HepG2 (cell line): Measurements from ENCODE around the gene CARHSP1. TPM values are rescaled to one million over a fixed set of nuclear protein-coding genes. Genes with fewer than 3 reads are reported as not detected.
A peak's percentile ranks its signal among the peaks of the same experiment; 100 is the strongest.
"Not testable (repeated sequence)": the region's sequence is repeated elsewhere in the genome, so short reads cannot be mapped to it uniquely, and the experiment has no call there.

Experiments
- ATAC-seq: fragments of 200-7000 bp; cut with Tn5 transposase; 3 replicates; pipeline ENCODE4 v1.9.1; 2020; ENCODE audit warnings: mild to moderate bottlenecking, moderate library complexity
- BruUV-seq: library from RNA; stranded (reverse); fragments of 400-500 nt; replicated peaks from 2 replicates; lab custom pipeline; 2021; lab: Mats Ljungman, UMichigan
- CTCF ChIA-PET: fragments of 300-600 bp; formaldehyde crosslinking; extraction: SDS; loops from one replicate; lab custom pipeline; 2021; ENCODE audit warnings: low total read pairs, inconsistent platforms, low intra/inter-chr PET ratio; lab: Yijun Ruan, JAX
- POLR2A ChIA-PET: fragments of 350-600 bp; sonication (Branson Sonifier 250); formaldehyde crosslinking; loops from one replicate; lab custom pipeline; 2020; ENCODE audit warnings: antibody characterized with exemption, inconsistent platforms; lab: Yijun Ruan, JAX
- DNase-seq: peaks from one replicate; pipeline ENCODE4 v3.0.0-alpha.2; 2015; ENCODE audit warnings: low spot score
- FAIRE-seq: peaks from 3 replicates; lab custom pipeline; 2011; peaks lifted over from hg19 to GRCh38; lab: Jason Lieb, UNC
- H2AFZ ChIP-seq: one replicate; pipeline ENCODE4 v1.6.1; 2011; ENCODE audit warnings: low read length, inconsistent platforms
- H3K27ac ChIP-seq: fragments of 300-600 bp; 3 replicates; pipeline ENCODE4 v1.8.0; 2011; ENCODE audit warnings: mixed run types, mild to moderate bottlenecking, mixed read lengths, low read length, inconsistent platforms; ENCODE audit not compliant: insufficient read depth; ENCODE audit errors: extremely low read length
- H3K27me3 ChIP-seq, 2 experiments: fragments of 200-600 bp in 1 of 2; 2 replicates in 1 of 2; 3 replicates in 1 of 2; pipeline versions ENCODE4 v1.6.0 to v1.8.0; 2011; ENCODE audit warnings: low read length in 2 of 2, mild to moderate bottlenecking in 2 of 2, moderate library complexity in 2 of 2, inconsistent platforms in 1 of 2; ENCODE audit not compliant: insufficient read depth in 2 of 2, control insufficient read depth in 1 of 2
- H3K36me3 ChIP-seq, 2 experiments: fragments of 200-600 bp in 1 of 2; replicated peaks in 1 of 2; 2 replicates in 1 of 2; 3 replicates in 1 of 2; pipeline versions ENCODE4 v1.5.1 to v1.8.0; 2011; ENCODE audit warnings: low read length in 2 of 2, inconsistent platforms in 1 of 2; ENCODE audit not compliant: insufficient read depth in 2 of 2, control insufficient read depth in 1 of 2
- H3K4me1 ChIP-seq: 2 replicates; pipeline ENCODE4 v1.5.1; 2012; ENCODE audit warnings: low read length, inconsistent platforms; ENCODE audit not compliant: insufficient read depth
- H3K4me2 ChIP-seq: 2 replicates; pipeline ENCODE4 v1.6.0; 2011; ENCODE audit warnings: low read depth, low read length, inconsistent platforms
- H3K4me3 ChIP-seq, 3 experiments: fragments of 200-600 bp in 1 of 3; sonication (generic), shearing (Covaris generic) in 1 of 3; replicated peaks in 1 of 3; 2 replicates each; pipeline ENCODE4 v1.5.1; 2011 to 2016; ENCODE audit warnings: low read length in 3 of 3, inconsistent platforms in 2 of 3, low read depth in 2 of 3, mild to moderate bottlenecking in 2 of 3, control low read depth in 1 of 3, mixed read lengths in 1 of 3; ENCODE audit not compliant: insufficient read depth in 1 of 3
- H3K79me2 ChIP-seq: one replicate; pipeline ENCODE4 v1.6.1; 2011; ENCODE audit warnings: low read length, inconsistent platforms; ENCODE audit not compliant: insufficient read depth
- H3K9ac ChIP-seq: 2 replicates; pipeline ENCODE4 v1.6.0; 2011; ENCODE audit warnings: mild to moderate bottlenecking, low read depth, low read length, inconsistent platforms; ENCODE audit not compliant: insufficient read depth
- H3K9me3 ChIP-seq: 2 replicates; pipeline ENCODE4 v1.5.1; 2012; ENCODE audit warnings: mild to moderate bottlenecking, low read length
- H4K20me1 ChIP-seq: 2 replicates; pipeline ENCODE4 v1.6.0; 2011; ENCODE audit warnings: inconsistent platforms, mild to moderate bottlenecking, low read length, moderate library complexity; ENCODE audit not compliant: insufficient read depth
- HMGXB4 ChIP-seq, 2 experiments: sonication (generic) in 1 of 2; formaldehyde crosslinking in 1 of 2; IDR thresholded peaks; 2 replicates each; pipeline versions ENCODE4 v1.4.0 to v1.6.1; 2018 to 2020; ENCODE audit warnings: missing genetic modification reagents in 2 of 2, borderline replicate concordance in 1 of 2, low read depth in 1 of 2, mild to moderate bottlenecking in 1 of 2, missing biosample characterization in 1 of 2
- HOXA5 ChIP-seq: sonication (generic); formaldehyde crosslinking; IDR thresholded peaks from 2 replicates; pipeline ENCODE4 v1.4.0; 2020; ENCODE audit warnings: missing genetic modification reagents
- MED8 ChIP-seq: sonication (generic); formaldehyde crosslinking; IDR thresholded peaks from 2 replicates; pipeline ENCODE4 v1.8.1; 2023; ENCODE audit warnings: mild to moderate bottlenecking, missing genetic modification reagents; ENCODE audit not compliant: insufficient replicate concordance
- MXD3 ChIP-seq: IDR thresholded peaks from 2 replicates; pipeline ENCODE4 v1.6.1; 2016; ENCODE audit warnings: mild to moderate bottlenecking, missing biosample characterization, missing genetic modification reagents
- NFYC ChIP-seq: IDR thresholded peaks from 2 replicates; pipeline ENCODE4 v1.6.1; 2016; ENCODE audit warnings: missing genetic modification reagents, missing compliant biosample characterization
- PCBP1 ChIP-seq: fragments of 200-400 bp; formaldehyde crosslinking; IDR thresholded peaks from 2 replicates; pipeline ENCODE4 v1.6.1; 2017; ENCODE audit warnings: mild to moderate bottlenecking, low read depth, low read length, borderline replicate concordance
- THAP11 ChIP-seq: IDR thresholded peaks from 2 replicates; pipeline ENCODE4 v1.6.1; 2016; ENCODE audit warnings: missing biosample characterization, missing genetic modification reagents
- YEATS2 ChIP-seq: sonication (generic); formaldehyde crosslinking; IDR thresholded peaks from 2 replicates; pipeline ENCODE4 v1.4.0; 2020; ENCODE audit warnings: missing genetic modification reagents, borderline replicate concordance
- ZBTB42 ChIP-seq: sonication (generic); formaldehyde crosslinking; IDR thresholded peaks from 2 replicates; pipeline ENCODE4 v1.5.0; 2020; ENCODE audit warnings: mild to moderate bottlenecking, missing genetic modification reagents
- ZNF552 ChIP-seq: sonication (generic); formaldehyde crosslinking; IDR thresholded peaks from 2 replicates; pipeline ENCODE4 v1.9.0; 2022; ENCODE audit warnings: missing genetic modification reagents, mild to moderate bottlenecking, borderline replicate concordance
- ZNF768 ChIP-seq: sonication (generic); formaldehyde crosslinking; IDR thresholded peaks from 2 replicates; pipeline ENCODE4 v1.4.0; 2020; ENCODE audit warnings: missing genetic modification reagents
- ZNF770 ChIP-seq: sonication (generic); formaldehyde crosslinking; IDR thresholded peaks from 2 replicates; pipeline ENCODE4 v1.5.0; 2020; ENCODE audit warnings: mild to moderate bottlenecking, missing genetic modification reagents
- ZNF772 ChIP-seq: sonication (generic); formaldehyde crosslinking; IDR thresholded peaks from 2 replicates; pipeline ENCODE4 v1.5.0; 2020; ENCODE audit warnings: mild to moderate bottlenecking, missing genetic modification reagents
- ZSCAN12 ChIP-seq: sonication (generic); formaldehyde crosslinking; IDR thresholded peaks from 2 replicates; pipeline ENCODE4 v1.9.0; 2021; ENCODE audit warnings: mild to moderate bottlenecking, missing genetic modification reagents
- WGBS: methylation state at CpG from one replicate; pipeline ENCODE4 v1.1.6; 2017; ENCODE audit warnings: low lambda C conversion rate; 5-methylcytosine and 5-hydroxymethylcytosine counted together
- in situ Hi-C: cut with HindIII; loops from 2 replicates; pipeline ENCODE4 v1.10.0; 2017; ENCODE audit warnings: low pct_unique_long_range_greater_than_20kb; ENCODE audit not compliant: extremely low pct_ligation_motif_present
- intact Hi-C: fragments of 100-400 bp; cut with micrococcal nuclease; formaldehyde crosslinking; loops from one replicate; pipeline ENCODE4 v1.10.0; 2022; ENCODE audit not compliant: unreplicated experiment
- polyA plus RNA-seq, 8 experiments: library from polyadenylated mRNA; depleted of rRNA in 3 of 8; stranded (reverse) in 7 of 8; unstranded in 1 of 8; fragments of >200 nt; fragmentation: Illumina TruSeq in 4 of 8; extraction: Trizol in 4 of 8; gene quantifications; 2 replicates each; pipeline versions ENCODE4 v1.2.1 to v1.2.3, GENCODE V29; 2011 to 2016; ENCODE audit warnings: low read depth in 4 of 8, missing spikeins in 1 of 8, mixed read lengths in 1 of 8; ENCODE audit not compliant: insufficient read depth in 1 of 8
- total RNA-seq, 5 experiments: library from RNA; depleted of rRNA; stranded (reverse); fragments of >200 nt; fragmentation: Illumina TruSeq; extraction: Trizol; gene quantifications; 2 replicates each; pipeline ENCODE4 v1.2.3, GENCODE V29; 2016; ENCODE audit warnings: low read depth in 1 of 5

The CARHSP1 gene
- total and polyA plus RNA-seq, 2 of the 13 experiments (the other 11 are each of a cell fraction or from before 2014, with no cell fraction given): 173 to 345 TPM

- in situ Hi-C loops, H3K9me3 ChIP-seq: not testable (repeated sequence)
- 0 out of 2 replicates have a peak, but pooled peaks have one; percentile 0 for TF ChIP-seq ZSCAN12
- TF ChIP-seq HMGXB4 (CRISPR knock-in tag; IDR thresholded peaks at IDR 0.05; ENCODE audit: borderline replicate concordance in 1 of 2, low read depth in 1 of 2): 0 out of 4 replicates have a peak, but pooled peaks of 1 of the 2 experiments have one; percentile 1
- TF ChIP-seq MXD3 (CRISPR knock-in tag): peak; percentile 38; the same call in 1 of the 2 replicates
- 0 out of 2 replicates have a peak, but pooled peaks have one; percentile 68 for TF ChIP-seq PCBP1
- 0 out of 2 replicates have a peak, but pooled peaks have one; percentile 2 for TF ChIP-seq NFYC (CRISPR knock-in tag)
- TF ChIP-seq ZNF770 (CRISPR knock-in tag): peak; percentile 84
- TF ChIP-seq YEATS2 (CRISPR knock-in tag): 0 out of 2 replicates have a peak, but pooled peaks have one; percentile 5
- peak; percentile 4; the same call in 1 of the 2 replicates for TF ChIP-seq THAP11 (CRISPR knock-in tag)
- TF ChIP-seq ZNF768 (CRISPR knock-in tag): 0 out of 2 replicates have a peak, but pooled peaks have one; percentile 3
- TF ChIP-seq MED8: peak; percentile 25
- 0 out of 2 replicates have a peak, but pooled peaks have one; percentile 3 for TF ChIP-seq HOXA5 (CRISPR knock-in tag)
- TF ChIP-seq ZNF772 (CRISPR knock-in tag): 0 out of 2 replicates have a peak, but pooled peaks have one; percentile 10
- 0 out of 2 replicates have a peak, but pooled peaks have one; percentile 14 for TF ChIP-seq ZBTB42 (CRISPR knock-in tag)
- peak; percentile 72; the same call in 1 of the 2 replicates for TF ChIP-seq ZNF552 (CRISPR knock-in tag)
- TF ChIP-seq, all 625 proteins: peak for 14; not testable (repeated sequence) for 611
- BruUV-seq, DNase-seq, H3K27me3 ChIP-seq, H2AFZ ChIP-seq, H3K36me3 ChIP-seq, ATAC-seq, FAIRE-seq: not testable (repeated sequence)
- 86% methylated on average over 10 of the region's 10 CpGs for WGBS
- H3K79me2 ChIP-seq: peaks cover 36% of the 10 kb centered on the region
- intact Hi-C loops: loop anchor here (5.0 kb wide), 1 partner anchor 222 kb away; the partner anchor contains the start of gene HAPSTR1
- H3K27ac ChIP-seq: peak overlapping the region; percentile 46
- peak overlapping the region; percentile 69; the same call in 1 of the 2 replicates for H3K9ac ChIP-seq
- H3K4me2 ChIP-seq: peak overlapping the region; percentile 96
- peaks cover 27% of the 10 kb centered on the region; the same call in 1 of the 2 replicates for H4K20me1 ChIP-seq
- peaks cover 74% of the 10 kb centered on the region for H3K4me1 ChIP-seq
- ChIA-PET CTCF (interaction anchor here (1.7 kb wide), 1 partner anchor 11 kb away, joined by 6 read pairs; no protein-coding TSS in a partner anchor), POLR2A (interaction anchor here (2.4 to 10.4 kb wide), 3 partner anchors 10 to 14 kb away, joined by 7 to 235 read pairs (median 46); partner anchors contain the start of gene LITAFD)
- peak overlapping the region in 2 of 3 experiments; percentile 71 to 76; a peak in 5 of 6 replicates for H3K4me3 ChIP-seq
These were observed 1.1 kb upstream of the CARHSP1 start for GRCh38 chr16:8869988-8870241.
